Measurements from ENCODE around the gene MYL12B. TPM values are rescaled to one million over a fixed set of nuclear protein-coding genes. Genes with fewer than 3 reads are reported as not detected.

Gene MYL12B
- total RNA-seq, 1 experiment from 2014 or later: 383 TPM

DNA sequence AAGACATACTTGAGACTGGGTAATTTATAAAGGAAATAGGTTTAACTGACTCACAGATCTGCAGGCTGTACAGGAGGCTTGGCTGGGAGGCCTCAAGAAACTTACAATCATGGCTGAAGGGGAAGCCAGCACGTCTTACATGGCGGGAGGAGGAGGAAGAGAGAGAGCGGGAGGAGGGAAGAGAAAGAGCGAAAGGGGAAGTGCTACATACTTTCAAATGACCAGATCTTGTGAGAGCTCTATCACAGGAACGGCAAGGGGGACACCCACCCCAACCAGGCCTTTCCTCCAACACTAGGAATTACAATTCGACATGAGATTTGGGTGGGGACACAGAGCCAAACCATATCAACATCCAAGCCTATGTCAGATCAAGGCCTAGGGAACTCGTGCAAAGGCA is 24.2 kb downstream of the MYL12B start:
- Histone ChIP-seq H3K9me2 (ENCODE audit: insufficient read depth) (no peaks in the 10 kb centered on the region), H3K4me1 (replicated peaks; ENCODE audit: insufficient read depth) (peaks cover 24% of the 10 kb centered on the region), H3K27ac (no peak overlapping the region), H3K36me3 (ENCODE audit: low read depth) (0 out of 2 replicates have a peak, but pooled peaks cover 6% of the 10 kb centered on the region), H3K4me3 (no peak overlapping the region), H4K20me1 (ENCODE audit: insufficient read depth) (no peaks in the 10 kb centered on the region), H3K27me3 (ENCODE audit: insufficient read depth, low read depth) (no peaks in the 10 kb centered on the region), H3F3A (ENCODE audit: insufficient read depth, low read depth) (peaks cover 11% of the 10 kb centered on the region), H3K79me2 (ENCODE audit: low read depth) (no peaks in the 10 kb centered on the region), H3K4me2 (no peak overlapping the region), H3K9me3 (ENCODE audit: insufficient read depth, low read depth) (peaks cover 45% of the 10 kb centered on the region), H2AFZ (no peak overlapping the region)
- ChIA-PET POLR2A (ENCODE audit: unreplicated experiment) (interaction anchor here (0.6 kb wide), 1 partner anchor 168 kb away, joined by 11 read pairs; no protein-coding TSS in a partner anchor), CTCF (interaction anchor here (0.7 kb wide), 1 partner anchor 160 kb away, joined by 4 read pairs; no protein-coding TSS in a partner anchor)
- intact Hi-C loops (cut with micrococcal nuclease; ENCODE audit: unreplicated experiment): no loop called here
- BruUV-seq (replicated peaks): no TSS peak
- TF ChIP-seq EZH2 (IDR thresholded peaks at IDR 0.05; ENCODE audit: low read depth): no peak
- no peak for TF ChIP-seq CTCF (conservative IDR thresholded peaks at IDR 0.05)
- DNase-seq: no peak

- ChIA-PET POLR2A (ENCODE audit: unreplicated experiment) (no interaction called here), CTCF (no interaction called here)
- Histone ChIP-seq H3K27ac (no peak overlapping the region), H3K9me3 (ENCODE audit: insufficient read depth, low read depth) (peaks cover 39% of the 10 kb centered on the region), H4K20me1 (ENCODE audit: insufficient read depth) (no peaks in the 10 kb centered on the region), H2AFZ (no peak overlapping the region), H3K4me3 (no peak overlapping the region), H3K4me1 (replicated peaks; ENCODE audit: insufficient read depth) (0 out of 2 replicates have a peak, but pooled peaks cover 8% of the 10 kb centered on the region), H3K79me2 (ENCODE audit: low read depth) (peaks cover 17% of the 10 kb centered on the region), H3F3A (ENCODE audit: insufficient read depth, low read depth) (0 out of 2 replicates have a peak, but pooled peaks cover 10% of the 10 kb centered on the region), H3K36me3 (ENCODE audit: low read depth) (peaks cover 16% of the 10 kb centered on the region; the same call in 1 of the 2 replicates), H3K9me2 (ENCODE audit: insufficient read depth) (no peaks in the 10 kb centered on the region), H3K4me2 (no peak overlapping the region), H3K27me3 (ENCODE audit: insufficient read depth, low read depth) (no peaks in the 10 kb centered on the region)
- TF ChIP-seq CTCF (conservative IDR thresholded peaks at IDR 0.05) (no peak), EZH2 (IDR thresholded peaks at IDR 0.05; ENCODE audit: low read depth) (no peak)
- no TSS peak for BruUV-seq (replicated peaks)
- intact Hi-C loops (cut with micrococcal nuclease; ENCODE audit: unreplicated experiment): no loop called here
- DNase-seq: no peak
Measured at GRCh38 chr18:3293196-3293951, 31.4 kb downstream of the MYL12B start.

GRCh38 chr18:3294435-3295080 is 32.6 kb downstream of the MYL12B start:
- no peak overlapping the region for H3K4me3 ChIP-seq
- no peak overlapping the region for H3K27ac ChIP-seq
- no peaks in the 10 kb centered on the region for H4K20me1 ChIP-seq (ENCODE audit: insufficient read depth)
- ChIA-PET POLR2A (ENCODE audit: unreplicated experiment) (interaction anchor here (0.5 kb wide), 1 partner anchor 15 kb away, joined by 4 read pairs; no protein-coding TSS in a partner anchor), CTCF (no interaction called here)
- peaks cover 33% of the 10 kb centered on the region for H3K9me3 ChIP-seq (ENCODE audit: insufficient read depth, low read depth)
- 0 out of 2 replicates have a peak, but pooled peaks cover 10% of the 10 kb centered on the region for H3F3A ChIP-seq (ENCODE audit: insufficient read depth, low read depth)
- no peaks in the 10 kb centered on the region for H3K27me3 ChIP-seq (ENCODE audit: insufficient read depth, low read depth)
- intact Hi-C loops (cut with micrococcal nuclease; ENCODE audit: unreplicated experiment): loop anchor here (5.0 kb wide), 1 partner anchor 38 kb away; no protein-coding TSS in a partner anchor
- no TSS peak for BruUV-seq (replicated peaks)
- 0 out of 2 replicates have a peak, but pooled peaks cover 8% of the 10 kb centered on the region for H3K4me1 ChIP-seq (replicated peaks; ENCODE audit: insufficient read depth)
- no peak for TF ChIP-seq EZH2 (IDR thresholded peaks at IDR 0.05; ENCODE audit: low read depth)
- TF ChIP-seq CTCF (conservative IDR thresholded peaks at IDR 0.05): no peak
- H3K4me2 ChIP-seq: no peak overlapping the region
- no peak for DNase-seq
- no peak overlapping the region for H2AFZ ChIP-seq
- peaks cover 17% of the 10 kb centered on the region for H3K79me2 ChIP-seq (ENCODE audit: low read depth)
- peaks cover 16% of the 10 kb centered on the region; the same call in 1 of the 2 replicates for H3K36me3 ChIP-seq (ENCODE audit: low read depth)
- no peaks in the 10 kb centered on the region for H3K9me2 ChIP-seq (ENCODE audit: insufficient read depth)

Data from PC-9 (cell line).